ENCODE measurements around the gene RBBP8NL. TPM values are rescaled to one million over a fixed set of nuclear protein-coding genes. Genes with fewer than 3 reads are reported as not detected.

Gene RBBP8NL
- total and polyA plus RNA-seq, 4 donors: 0.21 to 1.3 (median 1.1) TPM

GRCh38 chr20:62388839-62389600 is 38.3 kb downstream of the RBBP8NL start:
- no peak for DNase-seq
- no peaks in the 10 kb centered on the region for H3K27me3 ChIP-seq (ENCODE audit: control insufficient read depth in 3 of 3, insufficient read depth in 3 of 3, low read length in 2 of 3)
- TF ChIP-seq CTCF (IDR thresholded peaks at IDR 0.05; ENCODE audit: control extremely low read depth, extremely low read depth): no peak
- peaks cover 0 to 37% (median 24%) of the 10 kb centered on the region in 4 donors for H3K36me3 ChIP-seq (ENCODE audit: control insufficient read depth in 4 of 4, insufficient read depth in 4 of 4, low read length in 4 of 4)
- peaks cover 2 to 22% (median 7%) of the 10 kb centered on the region in 5 donors for H3K4me1 ChIP-seq (ENCODE audit: control insufficient read depth in 5 of 5, insufficient read depth in 5 of 5, low read length in 5 of 5)
- H3K9me3 ChIP-seq (ENCODE audit: control insufficient read depth in 4 of 4, insufficient read depth in 3 of 4, low read length in 3 of 4): no peaks in the 10 kb centered on the region
- H3K27ac ChIP-seq (ENCODE audit: low read depth in 1 of 2, low read length in 1 of 2): no peak overlapping the region
- 86 to 88% methylated on average over 11 of the region's 11 CpGs for WGBS, 2 donors
- no peak overlapping the region for H3K9ac ChIP-seq (ENCODE audit: insufficient read depth in 1 of 2, low read length in 2 of 2)
- ATAC-seq (ENCODE audit: insufficient read depth, low FRiP score): no peak
- H3K4me3 ChIP-seq: no peak overlapping the region

GRCh38 chr20:62387933-62388635 is 39.3 kb downstream of the RBBP8NL start:
- TF ChIP-seq CTCF (IDR thresholded peaks at IDR 0.05; ENCODE audit: control extremely low read depth, extremely low read depth): no peak
- H3K36me3 ChIP-seq (ENCODE audit: control insufficient read depth in 4 of 4, insufficient read depth in 4 of 4, low read length in 4 of 4): peaks cover 0 to 29% (median 20%) of the 10 kb centered on the region in 4 donors
- H3K9ac ChIP-seq (ENCODE audit: insufficient read depth in 1 of 2, low read length in 2 of 2): peak overlapping the region in 1 of 2 donors; percentile 73
- ATAC-seq (ENCODE audit: insufficient read depth, low FRiP score) (no peak), DNase-seq (no peak)
- H3K27me3 ChIP-seq (ENCODE audit: control insufficient read depth in 3 of 3, insufficient read depth in 3 of 3, low read length in 2 of 3): no peaks in the 10 kb centered on the region
- no peaks in the 10 kb centered on the region for H3K9me3 ChIP-seq (ENCODE audit: control insufficient read depth in 4 of 4, insufficient read depth in 3 of 4, low read length in 3 of 4)
- WGBS, 2 donors: 73 to 83% methylated on average over 20 of the region's 20 CpGs
- no peak overlapping the region for H3K27ac ChIP-seq (ENCODE audit: low read depth in 1 of 2, low read length in 1 of 2)
- H3K4me3 ChIP-seq: peak overlapping the region; percentile 92
- H3K4me1 ChIP-seq (ENCODE audit: control insufficient read depth in 5 of 5, insufficient read depth in 5 of 5, low read length in 5 of 5): peaks cover 2 to 22% (median 7%) of the 10 kb centered on the region in 5 donors

GRCh38 chr20:62387219-62387913 is 40.0 kb downstream of the RBBP8NL start:
- no peaks in the 10 kb centered on the region for H3K27me3 ChIP-seq (ENCODE audit: control insufficient read depth in 3 of 3, insufficient read depth in 3 of 3, low read length in 2 of 3)
- ATAC-seq (ENCODE audit: insufficient read depth, low FRiP score): no peak
- H3K27ac ChIP-seq (ENCODE audit: low read depth in 1 of 2, low read length in 1 of 2): peak overlapping the region in 1 of 2 donors; percentile 93
- H3K9me3 ChIP-seq (ENCODE audit: control insufficient read depth in 4 of 4, insufficient read depth in 3 of 4, low read length in 3 of 4): no peaks in the 10 kb centered on the region
- H3K9ac ChIP-seq (ENCODE audit: insufficient read depth in 1 of 2, low read length in 2 of 2): peak overlapping the region; percentile 73 to 77
- H3K4me3 ChIP-seq: peak overlapping the region; percentile 92
- DNase-seq: no peak
- H3K4me1 ChIP-seq (ENCODE audit: control insufficient read depth in 5 of 5, insufficient read depth in 5 of 5, low read length in 5 of 5): peaks cover 2 to 26% (median 7%) of the 10 kb centered on the region in 5 donors
- peaks cover 0 to 24% (median 16%) of the 10 kb centered on the region in 4 donors for H3K36me3 ChIP-seq (ENCODE audit: control insufficient read depth in 4 of 4, insufficient read depth in 4 of 4, low read length in 4 of 4)
- no peak for TF ChIP-seq CTCF (IDR thresholded peaks at IDR 0.05; ENCODE audit: control extremely low read depth, extremely low read depth)
- WGBS, 2 donors: 2 to 5% methylated on average over 37 to 47 of the region's 47 CpGs

Data from lung (tissue), 12 donors.